Measurements from ENCODE around the gene LAMP5. TPM values are rescaled to one million over a fixed set of nuclear protein-coding genes. Genes with fewer than 3 reads are reported as not detected.

Gene LAMP5
- total RNA-seq, 4 donors from 2014 or later = 0.45 to 1.1 TPM; not detected in 2

DNA sequence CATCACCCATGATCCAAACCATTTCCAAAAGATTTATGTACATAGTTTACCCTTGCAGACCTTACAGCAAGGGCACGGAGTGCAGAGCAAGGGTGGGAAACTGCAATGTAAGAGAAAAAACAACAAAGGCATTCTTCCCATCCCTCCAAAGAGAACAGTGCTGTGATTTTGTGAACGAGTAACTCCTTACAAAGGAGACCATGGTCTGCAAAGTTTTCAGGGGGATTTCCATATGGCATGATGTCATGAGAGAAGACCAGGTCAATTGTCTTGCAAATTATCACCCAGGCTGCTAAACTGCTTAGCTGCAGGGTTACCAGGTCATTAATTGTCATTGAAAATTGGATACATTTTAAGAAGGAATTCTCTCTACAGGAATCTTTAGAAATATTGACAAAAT is 58.3 kb downstream of the LAMP5 start:
- WGBS, 2 donors = 15 to 29% methylated on average over 2 of the region's 2 CpGs
- intact Hi-C loops (cut with DNase I) = no loop called here
- DNase-seq = no peak
- Histone ChIP-seq H3K4me1 (no peaks in the 10 kb centered on the region), H3K36me3 (no peaks in the 10 kb centered on the region), H3K9me3 (no peaks in the 10 kb centered on the region), H3K4me3 (replicated peaks in 1 of 3) (no peak overlapping the region), H3K27me3 (no peaks in the 10 kb centered on the region), H3K27ac (no peak overlapping the region)
- no peak for TF ChIP-seq POLR2A (IDR thresholded peaks at IDR 0.05)
- TF ChIP-seq, protein P1, sequence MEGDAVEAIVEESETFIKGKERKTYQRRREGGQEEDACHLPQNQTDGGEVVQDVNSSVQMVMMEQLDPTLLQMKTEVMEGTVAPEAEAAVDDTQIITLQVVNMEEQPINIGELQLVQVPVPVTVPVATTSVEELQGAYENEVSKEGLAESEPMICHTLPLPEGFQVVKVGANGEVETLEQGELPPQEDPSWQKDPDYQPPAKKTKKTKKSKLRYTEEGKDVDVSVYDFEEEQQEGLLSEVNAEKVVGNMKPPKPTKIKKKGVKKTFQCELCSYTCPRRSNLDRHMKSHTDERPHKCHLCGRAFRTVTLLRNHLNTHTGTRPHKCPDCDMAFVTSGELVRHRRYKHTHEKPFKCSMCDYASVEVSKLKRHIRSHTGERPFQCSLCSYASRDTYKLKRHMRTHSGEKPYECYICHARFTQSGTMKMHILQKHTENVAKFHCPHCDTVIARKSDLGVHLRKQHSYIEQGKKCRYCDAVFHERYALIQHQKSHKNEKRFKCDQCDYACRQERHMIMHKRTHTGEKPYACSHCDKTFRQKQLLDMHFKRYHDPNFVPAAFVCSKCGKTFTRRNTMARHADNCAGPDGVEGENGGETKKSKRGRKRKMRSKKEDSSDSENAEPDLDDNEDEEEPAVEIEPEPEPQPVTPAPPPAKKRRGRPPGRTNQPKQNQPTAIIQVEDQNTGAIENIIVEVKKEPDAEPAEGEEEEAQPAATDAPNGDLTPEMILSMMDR (IDR thresholded peaks at IDR 0.05) = no peak

DNA sequence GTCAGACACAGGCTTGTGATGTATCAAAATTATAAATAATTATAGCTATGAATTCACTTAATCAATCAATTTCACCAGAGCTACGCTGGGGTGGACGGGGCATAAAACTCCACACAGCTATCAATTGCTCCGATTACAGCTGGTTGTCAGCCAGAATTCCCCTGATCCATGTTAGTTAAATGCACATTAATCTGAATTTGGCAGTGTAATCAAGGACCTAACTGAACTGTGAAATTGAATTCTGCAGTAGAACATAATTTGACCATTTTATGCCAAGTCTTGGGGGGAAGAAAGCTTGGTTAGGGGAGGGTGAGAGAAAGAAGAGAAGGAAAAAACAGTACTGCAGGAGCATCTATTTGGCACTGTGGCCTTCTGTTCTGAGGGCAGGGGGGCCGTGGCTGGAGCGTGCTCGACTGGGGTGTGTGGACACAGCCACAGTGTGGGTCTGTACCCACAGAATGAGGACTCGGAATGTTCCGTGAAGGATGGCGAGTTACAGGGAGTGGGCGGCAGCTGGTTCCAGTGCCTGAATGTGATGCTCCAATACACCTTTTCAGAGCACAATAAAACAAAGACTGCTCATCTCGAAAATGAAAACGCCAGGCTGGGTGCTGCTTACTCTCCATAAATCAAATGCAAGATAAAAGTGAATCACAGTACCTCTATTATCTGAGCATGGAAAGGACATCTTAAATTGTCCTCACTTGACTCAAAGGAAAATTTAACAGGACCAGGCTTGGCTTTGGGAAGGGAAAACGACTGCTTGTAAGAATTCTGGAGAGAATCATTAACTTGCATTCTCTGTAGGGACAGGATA is 59.2 kb downstream of the LAMP5 start:
- whole genome bisulfite sequencing, 2 donors = 50 to 62% methylated on average over 13 of the region's 13 CpGs
- no peak for TF ChIP-seq POLR2A (IDR thresholded peaks at IDR 0.05)
- TF ChIP-seq, protein P1 (IDR thresholded peaks at IDR 0.05) = no peak
- no peak for DNase-seq

DNA sequence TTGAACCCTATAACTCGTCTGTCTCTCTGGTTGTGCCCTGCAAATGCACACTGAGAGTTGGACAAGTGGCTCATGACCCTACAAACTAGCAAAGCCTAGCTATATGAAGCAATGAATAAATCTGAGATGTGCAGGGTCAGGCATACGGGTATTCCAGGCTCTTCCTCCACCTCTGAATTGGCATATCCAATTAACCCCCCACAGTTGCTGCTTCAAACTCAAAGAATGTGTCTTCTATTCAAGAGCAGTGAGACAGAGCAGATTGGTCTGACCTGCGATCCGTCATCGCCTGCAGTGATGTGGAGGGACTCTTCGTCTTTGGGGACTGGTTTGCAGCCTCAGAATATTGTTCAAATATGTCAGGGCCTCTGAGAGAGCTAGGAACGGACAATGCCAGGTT is 59.8 kb downstream of the LAMP5 start:
- Histone ChIP-seq H3K9me3 (no peaks in the 10 kb centered on the region), H3K36me3 (no peaks in the 10 kb centered on the region), H3K27ac (no peak overlapping the region), H3K4me3 (replicated peaks in 1 of 3) (no peak overlapping the region), H3K27me3 (no peaks in the 10 kb centered on the region), H3K4me1 (no peaks in the 10 kb centered on the region)
- intact Hi-C loops (cut with DNase I) = no loop called here
- WGBS, 2 donors = 68 to 80% methylated on average over 7 of the region's 7 CpGs
- no peak for DNase-seq
- TF ChIP-seq, protein P1 (IDR thresholded peaks at IDR 0.05) = no peak
- TF ChIP-seq POLR2A (IDR thresholded peaks at IDR 0.05) = no peak

More for the DNA sequence above, 59.2 kb downstream of the LAMP5 start:
- H3K9me3 ChIP-seq = no peaks in the 10 kb centered on the region
- intact Hi-C loops (cut with DNase I) = no loop called here
- H3K27ac ChIP-seq = no peak overlapping the region
- no peaks in the 10 kb centered on the region for H3K36me3 ChIP-seq
- H3K27me3 ChIP-seq = no peaks in the 10 kb centered on the region
- no peaks in the 10 kb centered on the region for H3K4me1 ChIP-seq
- H3K4me3 ChIP-seq (replicated peaks in 1 of 3) = no peak overlapping the region

DNA sequence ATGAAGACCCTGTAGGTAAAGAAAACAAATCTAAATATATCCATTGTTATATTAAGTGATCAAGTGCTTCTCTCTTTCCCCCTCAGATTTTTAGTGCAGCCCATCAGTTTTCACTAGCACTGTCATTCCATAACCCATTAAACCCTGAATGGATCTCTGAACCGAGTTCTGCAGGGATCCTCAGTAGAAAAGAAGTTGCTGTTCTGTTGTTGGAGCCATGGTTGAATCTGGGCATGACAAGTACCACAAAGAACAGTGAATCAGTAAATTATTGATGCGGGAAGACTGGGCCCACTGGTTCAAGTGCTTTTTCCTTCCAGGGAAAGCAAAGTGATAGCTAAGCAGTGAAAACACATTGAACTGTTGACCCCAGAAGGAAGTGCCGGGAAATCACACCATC is 60.4 kb downstream of the LAMP5 start:
- no peak for DNase-seq
- 70 to 78% methylated on average over 3 of the region's 3 CpGs for WGBS, 2 donors
- Histone ChIP-seq H3K27ac (no peak overlapping the region), H3K4me3 (replicated peaks in 1 of 3) (no peak overlapping the region), H3K36me3 (no peaks in the 10 kb centered on the region), H3K27me3 (no peaks in the 10 kb centered on the region), H3K4me1 (no peaks in the 10 kb centered on the region), H3K9me3 (no peaks in the 10 kb centered on the region)
- intact Hi-C loops (cut with DNase I) = no loop called here
- no peak for TF ChIP-seq POLR2A (IDR thresholded peaks at IDR 0.05)
- TF ChIP-seq, protein P1 (IDR thresholded peaks at IDR 0.05) = no peak

- intact Hi-C loops (cut with DNase I) = no loop called here
- DNase-seq = no peak
- no peaks in the 10 kb centered on the region for H3K9me3 ChIP-seq
- H3K36me3 ChIP-seq = no peaks in the 10 kb centered on the region
- TF ChIP-seq POLR2A (IDR thresholded peaks at IDR 0.05) = no peak
- TF ChIP-seq, protein P1 (IDR thresholded peaks at IDR 0.05) = no peak
- no peaks in the 10 kb centered on the region for H3K27me3 ChIP-seq
- no peak overlapping the region for H3K27ac ChIP-seq
- H3K4me3 ChIP-seq (replicated peaks in 1 of 3) = no peak overlapping the region
- WGBS, 2 donors = 95 to 97% methylated on average over 1 of the region's 1 CpG
- no peaks in the 10 kb centered on the region for H3K4me1 ChIP-seq
Measured at GRCh38 chr20:9575836-9576235, 61.4 kb downstream of the LAMP5 start.

All from thyroid gland (tissue), 4 donors.